Gastroesophageal sphincter (tissue), 3 donors: Measurements from ENCODE around the gene NAA60.

ENCODE experiments used
- CTCF ChIP-seq, 4 experiments: fragments of 200-600 bp in 2 of 4; fragments of 450-650 bp in 2 of 4; sonication (generic) in 1 of 4; IDR thresholded peaks; one replicate each; pipeline ENCODE4 v1.5.1; 2017 to 2019; ENCODE audit warnings: antibody characterized with exemption in 4 of 4, mild to moderate bottlenecking in 2 of 4, moderate library complexity in 2 of 4
- POLR2A ChIP-seq, 2 donors: fragments of 450-650 bp; IDR thresholded peaks; one replicate each; pipeline ENCODE4 v1.6.1; 2017; ENCODE audit warnings: antibody characterized with exemption in 2 of 2, mild to moderate bottlenecking in 2 of 2, moderate library complexity in 1 of 2
- POLR2AphosphoS5 ChIP-seq: sonication (generic); formaldehyde crosslinking; IDR thresholded peaks from one replicate; pipeline ENCODE4 v1.6.1; 2017; ENCODE audit warnings: antibody characterized with exemption

DNA sequence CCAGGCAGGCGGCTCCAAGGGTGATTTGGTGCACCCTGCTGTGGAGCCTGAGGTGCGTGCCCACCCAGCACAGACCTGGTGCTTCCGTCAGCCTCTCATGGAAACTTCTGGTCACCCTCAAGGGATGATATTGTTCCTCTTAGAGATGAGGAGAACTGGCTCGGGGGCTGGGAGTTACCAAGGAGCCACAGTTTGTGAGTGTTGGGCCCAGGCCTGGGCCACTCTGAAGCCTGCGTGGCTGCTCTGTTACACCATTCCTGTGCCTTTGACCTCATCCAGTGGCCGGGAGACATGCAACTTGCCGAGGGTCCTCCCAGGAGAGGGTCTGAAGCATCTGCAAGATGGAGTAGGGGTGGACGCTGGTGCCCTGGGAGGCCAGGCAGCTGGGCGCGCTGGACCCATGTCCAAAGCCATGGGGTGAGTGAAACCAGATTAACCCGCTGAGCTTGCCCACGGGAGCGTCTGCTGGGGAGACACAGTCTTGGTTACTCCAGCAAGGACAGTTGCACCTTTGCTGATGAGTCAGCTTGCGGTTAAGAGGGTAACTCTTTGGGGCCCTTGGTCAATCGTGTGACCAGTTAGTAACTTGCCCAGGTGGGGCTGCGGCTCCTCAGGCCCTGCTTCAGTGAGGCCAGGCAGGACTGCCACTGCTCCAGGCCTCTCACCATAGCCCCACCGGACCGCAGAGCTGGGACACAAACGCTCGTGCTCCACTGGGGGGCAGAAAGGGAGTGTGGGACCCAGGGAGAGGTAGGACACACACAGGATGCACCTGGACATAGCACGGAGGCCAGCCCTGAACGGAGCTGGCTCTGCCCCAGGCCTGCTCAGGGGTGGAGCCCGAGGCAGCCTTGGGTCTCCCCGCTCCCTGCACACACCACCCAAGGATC is 44.3 kb downstream of the NAA60 start:
- no peak for TF ChIP-seq POLR2AphosphoS5
- TF ChIP-seq CTCF (IDR thresholded peaks at IDR 0.05) = no peak
- no peak for TF ChIP-seq POLR2A (IDR thresholded peaks at IDR 0.05)
